GM19324 (cell line): ENCODE results near the gene NALCN.

Source experiments
- ATAC-seq: cut with Tn5 transposase; IDR thresholded peaks from one replicate; pipeline ENCODE4 v1.9.1; 2021; ENCODE audit warnings: mild to moderate bottlenecking, moderate library complexity; ENCODE audit not compliant: unreplicated experiment, low FRiP score

NALCN gene

DNA sequence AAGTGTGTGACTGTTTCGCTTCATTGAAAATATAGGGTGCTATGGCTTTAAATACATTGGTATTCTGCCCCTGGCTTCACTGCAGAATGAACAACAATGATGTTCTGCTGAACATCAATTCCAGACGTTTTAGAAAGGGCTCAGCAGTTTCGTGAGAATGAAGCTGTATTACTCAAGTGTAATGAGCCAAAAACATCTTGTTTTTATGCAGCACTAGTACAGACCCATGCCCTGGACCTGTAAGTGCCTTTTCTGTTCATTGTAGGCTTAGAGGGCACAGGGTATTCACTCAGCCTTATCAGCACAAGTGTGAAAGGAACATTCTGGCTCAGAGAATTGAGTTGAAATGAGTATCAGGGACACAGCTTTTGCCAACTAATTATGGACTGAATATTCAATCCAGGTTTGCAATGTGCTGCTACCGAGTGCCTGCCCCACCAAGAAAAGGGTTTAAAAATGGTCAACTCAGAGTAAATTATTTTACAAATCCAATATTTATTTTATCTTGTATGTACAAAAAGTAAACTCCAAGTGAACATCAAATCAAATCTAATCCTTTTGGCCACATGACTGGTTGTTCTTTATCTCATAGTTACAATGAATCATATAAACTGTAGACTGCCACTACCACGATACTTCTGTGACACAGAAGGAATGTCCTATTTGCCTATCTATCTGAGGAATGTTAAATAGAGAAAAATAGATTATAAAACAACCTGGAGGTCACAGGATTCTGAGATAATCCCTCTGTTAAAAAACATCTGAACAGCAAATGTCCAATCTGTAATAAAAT lies 362.8 kb downstream of the NALCN start:
- no peak for ATAC-seq

DNA sequence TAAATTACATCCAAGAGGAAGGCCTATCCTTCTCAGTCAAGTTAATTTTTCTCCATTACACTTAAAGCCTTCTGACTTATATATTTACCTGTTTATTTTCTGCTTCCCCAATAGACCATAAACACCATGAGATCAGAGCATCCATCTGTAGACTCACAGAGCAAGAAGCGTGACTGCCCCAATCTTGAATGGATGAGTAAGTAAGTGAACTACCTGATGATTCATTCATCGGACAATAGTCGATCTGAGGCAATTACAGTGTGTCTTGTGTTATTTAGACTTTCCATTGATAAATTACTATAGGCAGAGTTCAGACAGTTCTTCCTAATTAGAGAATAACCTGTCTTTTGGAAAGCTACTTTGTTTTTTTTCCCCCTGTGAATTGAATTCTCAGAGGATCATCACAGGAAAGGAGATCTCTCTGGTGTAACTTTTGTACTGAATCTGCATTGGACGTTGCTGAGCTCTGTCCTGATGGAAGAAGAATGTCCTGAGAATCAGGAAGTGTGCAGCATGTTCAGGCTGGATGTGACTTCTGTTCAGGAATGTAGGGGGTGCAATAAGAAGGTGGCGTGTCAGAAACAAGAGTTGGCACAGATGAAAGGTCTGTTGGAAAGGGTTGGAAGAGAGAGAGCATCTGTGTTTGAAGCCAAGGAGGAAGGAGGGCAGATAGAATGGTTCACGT lies 367.0 kb downstream of the NALCN start:
- ATAC-seq: no peak

DNA sequence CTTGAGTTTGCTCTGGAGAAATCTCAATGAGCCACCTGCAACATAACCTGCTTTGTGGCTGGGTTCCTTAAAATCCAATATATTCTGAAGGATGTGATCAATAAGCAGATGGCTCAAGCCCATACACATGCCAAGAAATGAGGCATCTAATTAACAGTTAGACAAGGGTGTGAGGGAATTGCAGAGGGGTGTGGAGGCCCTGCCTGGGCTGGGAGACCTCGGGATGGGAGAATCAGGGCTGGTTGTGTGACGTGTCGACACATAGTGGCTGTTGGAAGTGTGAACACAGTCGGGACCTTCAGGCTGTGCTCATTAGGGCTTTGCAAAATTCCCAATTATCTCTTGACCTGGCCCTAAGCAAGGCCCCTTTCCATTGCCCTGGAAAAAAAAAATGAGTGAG lies 379.8 kb downstream of the NALCN start:
- ATAC-seq: no peak

DNA sequence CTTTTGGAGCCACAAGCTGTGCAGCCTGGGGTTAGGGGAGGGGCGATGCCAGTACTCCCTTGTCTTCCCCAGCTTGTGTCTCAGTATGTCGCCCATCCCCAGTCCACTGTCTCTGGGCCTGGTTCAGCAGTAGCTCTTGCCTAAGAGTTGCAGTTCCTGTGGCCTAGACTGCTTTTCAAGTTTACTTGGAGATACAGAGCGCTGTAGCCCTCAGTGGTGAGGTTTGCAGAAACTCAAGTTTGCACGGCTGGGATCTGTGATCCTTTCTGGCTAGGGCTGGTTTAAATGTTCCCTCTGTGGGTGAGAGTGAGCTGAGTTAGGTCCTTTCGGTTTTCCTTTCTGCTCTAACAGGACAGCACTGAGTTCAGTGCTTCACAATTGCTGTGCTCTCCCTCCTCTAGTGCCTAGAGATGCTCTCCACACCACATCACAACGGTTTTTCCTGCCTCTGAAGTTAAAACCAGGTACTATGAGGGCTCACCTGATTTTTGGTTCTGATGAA lies 381.1 kb downstream of the NALCN start:
- no peak for ATAC-seq

DNA sequence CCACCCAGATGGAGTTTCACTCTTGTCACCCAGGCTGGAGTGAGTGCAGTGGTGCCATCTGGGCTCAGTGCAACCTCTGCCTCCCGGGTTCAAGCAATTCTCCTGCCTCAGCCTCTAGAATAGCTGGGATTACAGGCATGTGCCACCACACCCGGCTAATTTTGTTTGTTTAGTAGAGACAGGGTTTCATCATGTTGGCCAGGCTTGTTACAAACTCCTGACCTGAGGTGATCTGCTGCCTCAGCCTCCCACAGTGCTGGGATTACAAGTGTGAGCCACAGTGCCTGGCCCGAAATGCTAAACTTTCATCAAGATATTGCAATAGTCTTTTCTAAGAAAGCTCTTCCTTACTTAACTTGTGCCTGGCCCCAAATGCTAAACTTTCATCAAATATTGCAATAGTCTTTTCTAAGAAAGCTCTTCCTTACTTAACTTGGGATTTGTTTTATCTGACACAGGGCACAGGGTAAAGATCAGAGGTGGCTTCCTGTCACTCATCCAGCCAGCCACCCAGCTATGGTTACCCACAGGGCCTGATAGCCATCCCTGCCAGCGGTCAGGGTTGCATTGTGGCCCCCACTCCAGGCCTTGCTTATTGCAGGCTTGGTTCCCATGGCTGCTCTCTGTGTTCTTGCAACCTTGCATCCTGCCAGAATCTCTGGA lies 389.4 kb downstream of the NALCN start:
- no peak for ATAC-seq

DNA sequence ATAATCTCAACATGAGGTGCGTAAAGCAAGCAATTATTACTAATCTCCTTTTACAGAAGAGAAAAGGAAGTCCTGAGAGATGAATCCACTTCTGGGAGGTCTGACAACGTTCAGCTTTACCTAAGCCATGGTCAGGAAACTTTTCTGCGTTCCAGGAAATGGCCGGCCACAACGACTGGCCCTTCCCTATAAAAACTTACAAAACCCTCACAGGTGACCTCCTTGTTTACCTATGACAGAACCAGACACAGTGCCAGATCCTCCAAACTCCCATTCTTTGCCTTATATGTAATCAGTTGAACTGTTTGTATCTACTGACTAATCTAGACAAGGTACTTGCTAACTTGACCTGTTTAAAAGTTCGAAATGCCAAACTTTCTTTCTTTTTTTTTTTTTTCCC lies 390.0 kb downstream of the NALCN start:
- no peak for ATAC-seq

DNA sequence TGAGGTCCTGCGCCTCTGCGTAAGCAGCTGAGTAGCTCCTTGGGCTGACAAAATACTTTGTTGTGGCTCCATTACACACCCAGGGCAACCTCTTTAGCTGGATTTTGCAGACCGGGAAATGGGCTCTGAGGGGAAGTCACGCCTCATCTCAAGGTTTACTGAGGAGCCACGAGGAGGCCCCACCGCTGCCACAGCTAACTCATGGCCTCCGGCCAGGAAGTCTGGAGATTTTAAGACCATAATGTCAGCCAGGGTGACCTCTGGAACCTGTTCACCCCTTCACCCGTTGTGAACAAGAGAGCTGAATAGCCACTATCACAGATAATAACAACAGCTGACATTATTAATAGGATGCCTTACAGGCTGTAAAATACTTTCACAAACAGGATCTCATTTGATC lies 390.4 kb downstream of the NALCN start:
- no peak for ATAC-seq

DNA sequence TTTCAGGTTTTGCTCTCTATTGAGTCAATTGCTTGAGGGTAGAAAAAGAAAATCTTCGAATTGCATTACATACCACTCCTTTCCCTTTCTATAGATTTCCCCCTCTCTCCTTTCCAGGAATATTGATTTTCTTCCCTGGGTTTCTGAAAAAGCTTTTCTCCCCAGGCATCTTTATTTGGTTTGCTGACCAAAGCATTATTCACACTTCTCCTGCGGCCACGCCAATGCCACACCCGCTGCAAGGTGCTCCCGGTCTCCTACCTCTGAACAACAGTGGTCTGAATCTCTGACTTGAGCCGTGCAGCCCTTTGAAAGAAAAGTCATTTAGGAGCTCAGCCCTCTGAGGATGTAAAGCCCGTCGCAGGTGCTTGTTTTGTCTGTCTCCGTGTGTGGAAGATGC lies 390.8 kb downstream of the NALCN start:
- ATAC-seq: no peak

DNA sequence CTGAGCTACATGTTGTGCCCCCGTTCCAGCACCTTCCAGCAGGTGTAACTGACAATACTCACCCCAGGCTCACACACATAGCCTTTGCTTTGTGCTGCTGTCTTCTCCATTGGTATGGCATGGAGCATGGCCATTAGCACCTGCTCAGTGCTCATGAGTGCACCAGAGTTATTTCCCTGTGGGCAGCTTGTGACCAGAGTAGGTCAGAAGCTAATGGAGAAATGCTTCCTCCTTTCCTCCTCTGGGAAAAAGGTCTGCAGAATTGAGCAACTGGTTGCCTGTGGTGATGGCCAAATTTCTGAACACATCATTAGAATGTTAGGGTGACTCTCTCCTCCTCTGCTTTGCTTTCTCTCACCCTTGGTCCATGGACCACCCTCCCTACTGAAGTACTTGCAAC lies 397.2 kb downstream of the NALCN start:
- ATAC-seq: no peak

DNA sequence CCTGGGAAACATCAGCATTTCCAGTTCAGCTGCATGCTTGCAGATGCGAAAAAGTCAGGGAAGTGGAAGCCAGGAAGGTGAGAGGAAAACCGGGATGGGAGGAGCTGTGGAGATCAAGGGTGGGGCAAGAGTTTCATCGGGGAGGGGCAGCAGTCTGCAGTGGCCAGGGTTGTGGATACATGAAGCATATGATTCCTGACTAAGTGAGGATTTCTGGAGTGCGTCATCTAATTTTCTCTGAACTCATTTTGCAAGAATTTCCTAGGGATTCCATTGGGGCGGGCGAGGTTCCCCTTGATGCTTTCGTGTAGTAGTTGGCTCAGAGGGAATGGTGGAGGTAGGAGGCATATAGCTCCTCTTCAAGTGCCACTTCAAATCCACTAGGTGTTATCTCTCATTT lies 397.6 kb downstream of the NALCN start:
- ATAC-seq: no peak

DNA sequence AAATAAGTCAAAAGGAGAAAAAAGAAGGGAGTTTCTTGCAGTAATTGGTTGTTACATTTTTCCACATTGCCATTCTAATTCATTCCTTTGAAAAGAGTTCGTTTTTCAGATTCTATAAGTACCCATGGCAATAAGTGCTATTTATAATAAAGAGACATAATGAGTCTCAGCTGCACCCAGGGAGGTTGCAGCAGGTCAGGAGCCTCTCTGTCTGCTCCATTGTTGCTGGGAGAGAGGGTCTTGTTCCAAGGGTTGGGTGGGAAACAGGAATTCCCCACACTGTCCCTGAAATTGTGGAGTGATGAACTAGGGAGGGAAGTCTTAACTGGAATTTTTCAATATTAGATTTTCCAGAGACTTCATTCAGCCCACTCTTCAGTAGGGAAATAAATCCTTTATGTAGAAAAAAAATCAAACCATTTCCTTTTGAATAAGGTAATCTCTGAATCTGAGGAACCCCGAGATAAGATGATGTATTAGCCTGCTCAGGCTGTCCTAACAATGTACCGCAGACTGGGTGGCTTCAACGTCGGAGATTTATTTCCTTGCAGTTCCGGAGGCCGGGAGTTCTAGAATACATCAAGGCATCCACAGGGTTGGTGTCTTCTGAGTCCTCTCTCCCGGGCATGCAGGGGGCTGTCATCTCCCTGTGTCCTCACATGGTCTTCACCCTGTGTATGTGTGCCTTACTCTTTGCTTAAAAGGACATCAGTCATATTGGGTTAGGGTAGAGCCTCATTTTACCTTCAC lies 399.0 kb downstream of the NALCN start:
- no peak for ATAC-seq

DNA sequence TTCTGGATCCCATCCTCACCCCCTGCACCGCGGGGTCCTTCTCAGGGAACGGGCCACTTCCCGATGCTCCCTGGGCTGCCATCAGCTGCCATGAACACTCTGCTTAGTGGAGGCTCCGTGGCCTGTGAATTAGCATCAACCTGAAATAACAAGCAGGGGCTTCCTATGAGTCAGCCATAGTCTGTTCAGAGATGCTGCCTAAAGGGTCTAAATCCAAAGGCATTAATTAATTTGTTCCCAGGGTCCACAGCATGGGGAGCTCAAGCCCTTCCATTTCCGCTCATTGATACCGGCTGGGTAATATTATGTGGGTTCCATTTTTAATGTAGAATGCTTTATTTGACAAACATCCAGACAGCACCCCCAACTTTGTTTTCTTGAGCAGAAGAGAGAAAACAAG lies 399.8 kb downstream of the NALCN start:
- no peak for ATAC-seq

DNA sequence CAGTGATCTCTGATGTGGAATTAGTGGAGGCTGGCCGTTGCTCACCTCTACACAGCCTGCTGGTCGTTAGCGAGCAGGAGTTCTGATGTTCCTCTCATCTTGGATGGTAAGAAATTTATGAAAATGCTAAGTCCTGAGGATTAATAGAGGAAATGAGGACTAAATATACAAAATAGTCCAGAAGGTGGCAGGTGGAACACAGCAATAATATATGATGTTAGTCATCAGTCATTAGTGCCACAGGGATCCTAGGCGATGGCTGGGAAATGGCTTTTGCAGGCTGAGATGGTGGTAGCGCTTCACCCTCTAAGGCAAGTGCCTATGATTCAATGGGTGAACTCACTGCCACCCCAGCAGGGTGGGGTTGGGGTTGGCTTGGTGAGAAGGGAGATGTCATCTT lies 403.1 kb downstream of the NALCN start:
- no peak for ATAC-seq

DNA sequence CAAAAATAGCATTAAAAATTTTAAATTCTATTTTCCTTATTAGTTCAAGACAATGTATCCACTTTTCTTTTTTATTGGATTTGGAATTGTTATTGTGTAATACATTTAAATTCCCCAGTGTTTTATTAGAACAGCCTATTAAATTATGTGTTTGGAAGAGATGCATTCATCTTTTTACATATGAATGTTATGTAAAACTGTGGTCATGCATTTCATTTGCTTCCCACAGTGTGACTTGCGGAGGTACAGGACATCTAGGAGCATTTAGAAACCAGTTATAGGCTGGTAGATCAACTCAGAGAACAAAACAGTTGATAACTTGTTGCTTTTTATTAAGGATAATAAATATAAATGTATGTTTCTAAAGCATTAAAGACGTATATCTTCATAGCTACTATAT lies 406.2 kb downstream of the NALCN start:
- ATAC-seq: no peak

DNA sequence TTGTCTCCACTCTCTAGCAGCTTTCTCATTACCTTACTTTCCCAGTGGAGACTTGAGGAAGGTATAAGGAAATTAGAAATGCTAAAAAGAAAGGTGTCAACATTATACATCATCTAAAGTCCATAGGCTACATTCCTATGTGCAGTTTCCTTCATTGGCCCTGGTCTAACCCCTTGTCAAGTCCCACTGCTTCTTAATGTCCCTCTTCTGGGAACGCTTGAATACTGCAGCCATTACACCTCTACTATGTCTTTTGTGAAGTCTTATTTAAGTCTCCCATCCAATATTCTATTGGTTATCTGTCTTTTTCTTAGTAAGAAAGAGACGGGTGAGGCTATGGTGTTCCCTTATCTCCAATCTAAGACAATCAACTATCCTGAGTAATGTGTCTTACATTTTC lies 409.1 kb downstream of the NALCN start:
- no peak for ATAC-seq
